K562 (cell line): Measurements from ENCODE around the gene SMIM3. TPM values are rescaled to one million over a fixed set of nuclear protein-coding genes. Genes with fewer than 3 reads are reported as not detected.

Source experiments
- BMI1 ChIP-seq: fragments of 150-350 bp; IDR thresholded peaks from 2 replicates; pipeline ENCODE4 v1.6.1; 2014; ENCODE audit warnings: low read length
- BRD9 ChIP-seq: fragments of 450-650 bp; IDR thresholded peaks from 2 replicates; pipeline ENCODE4 v1.6.1; 2018; ENCODE audit warnings: low read depth; ENCODE audit not compliant: partially characterized antibody
- CHD2 ChIP-seq: IDR thresholded peaks from 2 replicates; pipeline ENCODE4 v1.6.1; 2011; ENCODE audit warnings: low read depth, low read length
- ERF ChIP-seq: fragments of 450-650 bp; formaldehyde crosslinking; IDR thresholded peaks from 2 replicates; pipeline ENCODE4 v1.4.0; 2020; ENCODE audit warnings: mild to moderate bottlenecking, mixed read lengths
- FOSL1 ChIP-seq: fragments of 200-800 bp; sonication (Bioruptor generic); conservative IDR thresholded peaks from 2 replicates; pipeline ENCODE4 v1.6.1; 2016; ENCODE audit warnings: missing genetic modification characterization, missing compliant biosample characterization
- HMG20B ChIP-seq: fragments of 250-450 bp; sonication (Bioruptor Pico); IDR thresholded peaks from 2 replicates; pipeline ENCODE4 v1.5.0; 2021; ENCODE audit warnings: mild to moderate bottlenecking
- PYGO2 ChIP-seq: fragments of 450-650 bp; IDR thresholded peaks from 2 replicates; pipeline ENCODE4 v1.6.1; 2016; ENCODE audit warnings: mild to moderate bottlenecking, missing genetic modification characterization, moderate library complexity, missing compliant biosample characterization
- SETDB1 ChIP-seq: IDR thresholded peaks from one replicate; pipeline ENCODE4 v1.6.1; 2012; ENCODE audit warnings: low read length, control low read depth, inconsistent platforms
- TOE1 ChIP-seq, 2 experiments: fragments of 450-650 bp in 1 of 2; sonication (generic) in 1 of 2; formaldehyde crosslinking in 1 of 2; IDR thresholded peaks; 2 replicates each; pipeline versions ENCODE4 v1.7.1 to v1.8.0; 2016 to 2022; ENCODE audit warnings: borderline replicate concordance in 2 of 2, mild to moderate bottlenecking in 2 of 2, antibody characterized with exemption in 1 of 2, inconsistent platforms in 1 of 2, low read depth in 1 of 2, missing genetic modification reagents in 1 of 2, moderate library complexity in 1 of 2
- YY1 ChIP-seq, 3 experiments: IDR thresholded peaks; 2 replicates each; pipeline ENCODE4 v1.6.1; 2011; ENCODE audit warnings: low read length in 2 of 3, mild to moderate bottlenecking in 2 of 3, moderate library complexity in 2 of 3, borderline replicate concordance in 1 of 3, control low read depth in 1 of 3, low read depth in 1 of 3; ENCODE audit not compliant: insufficient read depth in 3 of 3, insufficient replicate concordance in 2 of 3, control insufficient read depth in 1 of 3, insufficient read length in 1 of 3; ENCODE audit errors: extremely low read depth in 1 of 3
- ZMIZ1 ChIP-seq, 2 experiments: fragments of 150-350 bp in 1 of 2; IDR thresholded peaks; 2 replicates each; pipeline ENCODE4 v1.6.1; 2012 to 2016; ENCODE audit warnings: low read depth in 2 of 2, low read length in 2 of 2, mild to moderate bottlenecking in 1 of 2, moderate library complexity in 1 of 2
- ZNF431 ChIP-seq: sonication (generic); formaldehyde crosslinking; IDR thresholded peaks from 2 replicates; pipeline ENCODE4 v1.8.0; 2022; ENCODE audit warnings: mild to moderate bottlenecking, missing genetic modification reagents
- ZNF780A ChIP-seq: fragments of 250-450 bp; sonication (Bioruptor Pico); IDR thresholded peaks from 2 replicates; pipeline ENCODE4 v1.5.0; 2021; ENCODE audit warnings: mild to moderate bottlenecking
- polyA plus RNA-seq, 8 experiments: library from polyadenylated mRNA; depleted of rRNA in 4 of 8; stranded (reverse) in 5 of 8; unstranded in 3 of 8; fragments of >200 nt; fragmentation: Nextera tagmentation in 2 of 8; fragmentation: Illumina TruSeq in 1 of 8; extraction: Ambion mirVana in 2 of 8; extraction: Trizol in 1 of 8; gene quantifications; 2 replicates each; pipeline versions ENCODE4 v1.2.1 to v1.2.3, GENCODE V29; 2011 to 2014; ENCODE audit warnings: inconsistent platforms in 1 of 8, missing spikeins in 1 of 8
- total RNA-seq, 7 experiments: library from RNA; depleted of rRNA in 6 of 7; stranded (reverse); fragments of >200 nt in 6 of 7; fragmentation: Illumina TruSeq in 2 of 7; extraction: Trizol in 2 of 7; gene quantifications; 2 replicates each; pipeline versions ENCODE4 v1.2.1 to v1.2.3, GENCODE V29; 2011 to 2021; ENCODE audit warnings: low replicate concordance in 1 of 7
- TF ChIP-seq, protein P1 (sequence below): fragments of 250-450 bp; sonication (Bioruptor Pico); IDR thresholded peaks from 2 replicates; pipeline ENCODE4 v1.4.0; 2020; ENCODE audit warnings: mild to moderate bottlenecking
- TF ChIP-seq, protein P2 (sequence below): fragments of 250-450 bp; sonication (Bioruptor Pico); IDR thresholded peaks from 2 replicates; pipeline ENCODE4 v1.5.0; 2021; ENCODE audit warnings: mild to moderate bottlenecking, borderline replicate concordance
- TF ChIP-seq, protein P3 (sequence below): fragments of 250-450 bp; sonication (Bioruptor Pico); IDR thresholded peaks from 2 replicates; pipeline ENCODE4 v1.4.0; 2020; ENCODE audit warnings: borderline replicate concordance

The SMIM3 gene
- total and polyA plus RNA-seq, 9 of the 15 experiments (the other 6 are each of a cell fraction or from before 2014, with no cell fraction given): 4.1 to 27.7 (median 13.6) TPM

GRCh38 chr5:150778517-150779396 is at the start of gene SMIM3 (continued):
- TF ChIP-seq, protein P1, sequence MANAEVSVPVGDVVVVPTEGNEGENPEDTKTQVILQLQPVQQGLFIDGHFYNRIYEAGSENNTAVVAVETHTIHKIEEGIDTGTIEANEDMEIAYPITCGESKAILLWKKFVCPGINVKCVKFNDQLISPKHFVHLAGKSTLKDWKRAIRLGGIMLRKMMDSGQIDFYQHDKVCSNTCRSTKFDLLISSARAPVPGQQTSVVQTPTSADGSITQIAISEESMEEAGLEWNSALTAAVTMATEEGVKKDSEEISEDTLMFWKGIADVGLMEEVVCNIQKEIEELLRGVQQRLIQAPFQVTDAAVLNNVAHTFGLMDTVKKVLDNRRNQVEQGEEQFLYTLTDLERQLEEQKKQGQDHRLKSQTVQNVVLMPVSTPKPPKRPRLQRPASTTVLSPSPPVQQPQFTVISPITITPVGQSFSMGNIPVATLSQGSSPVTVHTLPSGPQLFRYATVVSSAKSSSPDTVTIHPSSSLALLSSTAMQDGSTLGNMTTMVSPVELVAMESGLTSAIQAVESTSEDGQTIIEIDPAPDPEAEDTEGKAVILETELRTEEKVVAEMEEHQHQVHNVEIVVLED (CRISPR knock-in tag): no peak
- no peak for TF ChIP-seq ZMIZ1 (IDR thresholded peaks at IDR 0.05; ENCODE audit: low read depth in 2 of 2, low read length in 2 of 2)
- TF ChIP-seq ERF: no peak
- TF ChIP-seq, protein P2, sequence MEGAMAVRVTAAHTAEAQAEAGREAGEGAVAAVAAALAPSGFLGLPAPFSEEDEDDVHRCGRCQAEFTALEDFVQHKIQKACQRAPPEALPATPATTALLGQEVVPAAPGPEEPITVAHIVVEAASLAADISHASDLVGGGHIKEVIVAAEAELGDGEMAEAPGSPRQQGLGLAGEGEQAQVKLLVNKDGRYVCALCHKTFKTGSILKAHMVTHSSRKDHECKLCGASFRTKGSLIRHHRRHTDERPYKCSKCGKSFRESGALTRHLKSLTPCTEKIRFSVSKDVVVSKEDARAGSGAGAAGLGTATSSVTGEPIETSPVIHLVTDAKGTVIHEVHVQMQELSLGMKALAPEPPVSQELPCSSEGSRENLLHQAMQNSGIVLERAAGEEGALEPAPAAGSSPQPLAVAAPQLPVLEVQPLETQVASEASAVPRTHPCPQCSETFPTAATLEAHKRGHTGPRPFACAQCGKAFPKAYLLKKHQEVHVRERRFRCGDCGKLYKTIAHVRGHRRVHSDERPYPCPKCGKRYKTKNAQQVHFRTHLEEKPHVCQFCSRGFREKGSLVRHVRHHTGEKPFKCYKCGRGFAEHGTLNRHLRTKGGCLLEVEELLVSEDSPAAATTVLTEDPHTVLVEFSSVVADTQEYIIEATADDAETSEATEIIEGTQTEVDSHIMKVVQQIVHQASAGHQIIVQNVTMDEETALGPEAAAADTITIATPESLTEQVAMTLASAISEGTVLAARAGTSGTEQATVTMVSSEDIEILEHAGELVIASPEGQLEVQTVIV (CRISPR knock-in tag): no peak
- TF ChIP-seq ZNF431 (CRISPR knock-in tag): no peak
- no peak for TF ChIP-seq SETDB1
- TF ChIP-seq TOE1 (IDR thresholded peaks at IDR 0.05; ENCODE audit: borderline replicate concordance): peak; percentile 44; the same call in 1 of the 2 replicates
- TF ChIP-seq TOE1 (CRISPR knock-in tag; IDR thresholded peaks at IDR 0.05; ENCODE audit: borderline replicate concordance, low read depth): no peak
- peak; percentile 61 for TF ChIP-seq BRD9
- peak in 1 of 3 experiments; percentile 31 for TF ChIP-seq YY1 (IDR thresholded peaks at IDR 0.05; ENCODE audit: borderline replicate concordance in 1 of 3, control insufficient read depth in 1 of 3, extremely low read depth in 1 of 3, insufficient read depth in 3 of 3, insufficient read length in 1 of 3, insufficient replicate concordance in 2 of 3, low read depth in 1 of 3, low read length in 2 of 3)
- TF ChIP-seq HMG20B (CRISPR knock-in tag): no peak
- no peak for TF ChIP-seq ZNF780A (CRISPR knock-in tag)
- TF ChIP-seq FOSL1 (tag): no peak
- TF ChIP-seq, protein P3, sequence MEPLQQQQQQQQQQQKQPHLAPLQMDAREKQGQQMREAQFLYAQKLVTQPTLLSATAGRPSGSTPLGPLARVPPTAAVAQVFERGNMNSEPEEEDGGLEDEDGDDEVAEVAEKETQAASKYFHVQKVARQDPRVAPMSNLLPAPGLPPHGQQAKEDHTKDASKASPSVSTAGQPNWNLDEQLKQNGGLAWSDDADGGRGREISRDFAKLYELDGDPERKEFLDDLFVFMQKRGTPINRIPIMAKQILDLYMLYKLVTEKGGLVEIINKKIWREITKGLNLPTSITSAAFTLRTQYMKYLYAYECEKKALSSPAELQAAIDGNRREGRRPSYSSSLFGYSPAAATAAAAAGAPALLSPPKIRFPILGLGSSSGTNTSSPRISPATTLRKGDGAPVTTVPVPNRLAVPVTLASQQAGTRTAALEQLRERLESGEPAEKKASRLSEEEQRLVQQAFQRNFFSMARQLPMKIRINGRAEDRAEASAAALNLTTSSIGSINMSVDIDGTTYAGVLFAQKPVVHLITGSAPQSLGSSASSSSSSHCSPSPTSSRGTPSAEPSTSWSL (CRISPR knock-in tag): no peak
- no peak for TF ChIP-seq CHD2
- no peak for TF ChIP-seq PYGO2 (tag)
- no peak for TF ChIP-seq BMI1
